Measurements from ENCODE around the gene PAX7.

- TF ChIP-seq POLR2A (IDR thresholded peaks at IDR 0.05; ENCODE audit: low read length), result no peak
- TF ChIP-seq GATA1 (IDR thresholded peaks at IDR 0.05; ENCODE audit: low read depth, low read length), result no peak
These were observed 117.8 kb downstream of the PAX7 start for GRCh38 chr1:18748435-18748834.

Measured in erythroblast (primary cell).